ENCODE measurements around the gene ID3.

The ID3 gene

GRCh38 chr1:23554481-23555269 lies 4.6 kb downstream of the ID3 start:
- peak overlapping the region; percentile 93 for H3K4me3 ChIP-seq (ENCODE audit: low read length)
- peaks cover 35% of the 10 kb centered on the region for H3K79me2 ChIP-seq (ENCODE audit: control insufficient read depth, low read length)
- peaks cover 40% of the 10 kb centered on the region for H3K36me3 ChIP-seq (ENCODE audit: control insufficient read depth, low read length)
- H3K4me1 ChIP-seq (ENCODE audit: control insufficient read depth, low read length), result peaks cover 71% of the 10 kb centered on the region
- H3K9me3 ChIP-seq (ENCODE audit: control insufficient read depth, insufficient read depth, low read length), result no peaks in the 10 kb centered on the region
- no peaks in the 10 kb centered on the region; the same call in 1 of the 2 replicates for H3K27me3 ChIP-seq (ENCODE audit: control insufficient read depth, low read length)
- H3K9me2 ChIP-seq (replicated peaks; ENCODE audit: control insufficient read depth, low read length), result no peaks in the 10 kb centered on the region
- TF ChIP-seq CTCF (IDR thresholded peaks at IDR 0.05; ENCODE audit: low read depth, low read length, poor library complexity, severe bottlenecking) (peak; percentile 41), EZH2phosphoT487 (IDR thresholded peaks at IDR 0.05; ENCODE audit: borderline replicate concordance, low read length) (no peak)
- peak overlapping the region; percentile 87 for H3K27ac ChIP-seq (ENCODE audit: low read depth, low read length)
- peak overlapping the region; percentile 97 for H3K4me2 ChIP-seq (ENCODE audit: low read length)
- H3F3A ChIP-seq (ENCODE audit: control insufficient read depth, insufficient read depth), result peaks cover 44% of the 10 kb centered on the region
- H4K20me1 ChIP-seq (ENCODE audit: control insufficient read depth, insufficient read depth, low read depth, low read length), result peaks cover 20% of the 10 kb centered on the region

- Histone ChIP-seq H3K9me2 (replicated peaks; ENCODE audit: control insufficient read depth, low read length) (no peaks in the 10 kb centered on the region), H3K4me1 (ENCODE audit: control insufficient read depth, low read length) (peaks cover 73% of the 10 kb centered on the region), H3K9me3 (ENCODE audit: control insufficient read depth, insufficient read depth, low read length) (no peaks in the 10 kb centered on the region), H4K20me1 (ENCODE audit: control insufficient read depth, insufficient read depth, low read depth, low read length) (peaks cover 20% of the 10 kb centered on the region), H3K4me3 (ENCODE audit: low read length) (peak overlapping the region; percentile 79), H3K79me2 (ENCODE audit: control insufficient read depth, low read length) (peaks cover 33% of the 10 kb centered on the region), H3K27ac (ENCODE audit: low read depth, low read length) (peak overlapping the region; percentile 56), H3K36me3 (ENCODE audit: control insufficient read depth, low read length) (peaks cover 39% of the 10 kb centered on the region), H3K4me2 (ENCODE audit: low read length) (peak overlapping the region; percentile 97), H3F3A (ENCODE audit: control insufficient read depth, insufficient read depth) (peaks cover 44% of the 10 kb centered on the region), H3K27me3 (ENCODE audit: control insufficient read depth, low read length) (no peaks in the 10 kb centered on the region; the same call in 1 of the 2 replicates)
- no peak for TF ChIP-seq EZH2phosphoT487 (IDR thresholded peaks at IDR 0.05; ENCODE audit: borderline replicate concordance, low read length)
- TF ChIP-seq CTCF (IDR thresholded peaks at IDR 0.05; ENCODE audit: low read depth, low read length, poor library complexity, severe bottlenecking), result no peak
Measured at GRCh38 chr1:23554127-23554480, 5.2 kb downstream of the ID3 start.

GRCh38 chr1:23553231-23554126 lies 5.8 kb downstream of the ID3 start:
- TF ChIP-seq EZH2phosphoT487 (IDR thresholded peaks at IDR 0.05; ENCODE audit: borderline replicate concordance, low read length) (no peak), CTCF (IDR thresholded peaks at IDR 0.05; ENCODE audit: low read depth, low read length, poor library complexity, severe bottlenecking) (no peak)
- Histone ChIP-seq H3K4me2 (ENCODE audit: low read length) (peak overlapping the region; percentile 97), H3K79me2 (ENCODE audit: control insufficient read depth, low read length) (peaks cover 27% of the 10 kb centered on the region), H3K27ac (ENCODE audit: low read depth, low read length) (no peak overlapping the region), H3K4me3 (ENCODE audit: low read length) (peak overlapping the region; percentile 79), H3F3A (ENCODE audit: control insufficient read depth, insufficient read depth) (peaks cover 37% of the 10 kb centered on the region), H4K20me1 (ENCODE audit: control insufficient read depth, insufficient read depth, low read depth, low read length) (peaks cover 13% of the 10 kb centered on the region), H3K9me2 (replicated peaks; ENCODE audit: control insufficient read depth, low read length) (no peaks in the 10 kb centered on the region), H3K9me3 (ENCODE audit: control insufficient read depth, insufficient read depth, low read length) (no peaks in the 10 kb centered on the region), H3K36me3 (ENCODE audit: control insufficient read depth, low read length) (peaks cover 33% of the 10 kb centered on the region), H3K4me1 (ENCODE audit: control insufficient read depth, low read length) (peaks cover 80% of the 10 kb centered on the region), H3K27me3 (ENCODE audit: control insufficient read depth, low read length) (no peaks in the 10 kb centered on the region; the same call in 1 of the 2 replicates)
